Upper lobe of right lung (tissue), 1 donor: ENCODE data around the gene MYCBP2. TPM values are rescaled to one million over a fixed set of nuclear protein-coding genes. Genes with fewer than 3 reads are reported as not detected.
"Not testable (repeated sequence)": the region's sequence is repeated elsewhere in the genome, so short reads cannot be mapped to it uniquely, and the experiment has no call there.

Source experiments
- ATAC-seq: fragments of 200-7000 bp; cut with Tn5 transposase; one replicate; pipeline ENCODE4 v1.9.1; 2020; ENCODE audit warnings: mild to moderate bottlenecking, moderate library complexity
- DNase-seq: peaks from one replicate; pipeline ENCODE4 v3.0.0-alpha.2; 2020
- H3K27ac ChIP-seq: fragments of 200-600 bp; one replicate; pipeline ENCODE4 v1.8.0; 2022
- H3K27me3 ChIP-seq: fragments of 200-600 bp; one replicate; pipeline ENCODE4 v1.8.0; 2022; ENCODE audit warnings: mild to moderate bottlenecking
- H3K36me3 ChIP-seq: fragments of 200-600 bp; one replicate; pipeline ENCODE4 v1.8.0; 2022
- H3K4me1 ChIP-seq: fragments of 200-600 bp; one replicate; pipeline ENCODE4 v1.8.0; 2022
- H3K4me3 ChIP-seq: fragments of 200-600 bp; one replicate; pipeline ENCODE4 v1.8.0; 2022; ENCODE audit warnings: mild to moderate bottlenecking
- H3K9me3 ChIP-seq: fragments of 200-600 bp; one replicate; pipeline ENCODE4 v1.8.0; 2022
- intact Hi-C: fragments of 100-400 bp; cut with DNase I; formaldehyde crosslinking; loops from one replicate; pipeline ENCODE4 v1.11.0; 2022
- total RNA-seq: library from RNA; stranded (reverse); fragmentation: NEBNext Ultra II Directional; extraction: Animal tissue kit (Norgen Biotek cat#: 25700); gene quantifications from one replicate; pipeline ENCODE4 v1.2.1, GENCODE V29; 2021
- TF ChIP-seq, protein P1 (sequence below): fragments of 200-600 bp; IDR thresholded peaks from one replicate; pipeline ENCODE4 v1.8.0; 2022; ENCODE audit warnings: antibody characterized with exemption
- donor health status: DM: no; HTN: yes; CAD: no; lungs with severe emphysema.

The MYCBP2 gene
- total RNA-seq, 1 donor from 2014 or later, result 94.2 TPM

DNA sequence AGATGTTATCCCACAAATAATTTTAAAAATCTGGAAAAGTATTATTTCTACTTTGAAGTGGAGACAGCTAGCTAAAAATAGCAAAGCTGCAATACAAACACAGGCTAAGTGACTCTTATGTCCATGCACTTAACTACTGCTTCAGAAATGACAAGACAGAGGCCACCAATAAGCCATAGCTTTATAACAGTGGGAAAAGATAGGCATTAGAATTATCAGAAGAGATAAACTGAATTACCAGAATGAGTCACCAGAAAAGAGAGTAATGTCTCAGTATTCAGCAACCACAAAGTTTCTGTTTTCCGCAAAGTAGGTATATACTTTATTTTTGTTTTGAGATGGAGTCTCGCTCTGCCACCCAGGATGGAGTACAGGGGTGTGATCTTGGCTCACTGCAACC is 317.9 kb downstream of the MYCBP2 start:
- no peak overlapping the region for H3K27ac ChIP-seq
- ATAC-seq, result no peak
- peaks cover 95% of the 10 kb centered on the region for H3K36me3 ChIP-seq
- intact Hi-C loops, result no loop called here
- H3K4me1 ChIP-seq, result peaks cover 9% of the 10 kb centered on the region
- no peaks in the 10 kb centered on the region for H3K27me3 ChIP-seq
- no peaks in the 10 kb centered on the region for H3K9me3 ChIP-seq
- TF ChIP-seq, protein P1, sequence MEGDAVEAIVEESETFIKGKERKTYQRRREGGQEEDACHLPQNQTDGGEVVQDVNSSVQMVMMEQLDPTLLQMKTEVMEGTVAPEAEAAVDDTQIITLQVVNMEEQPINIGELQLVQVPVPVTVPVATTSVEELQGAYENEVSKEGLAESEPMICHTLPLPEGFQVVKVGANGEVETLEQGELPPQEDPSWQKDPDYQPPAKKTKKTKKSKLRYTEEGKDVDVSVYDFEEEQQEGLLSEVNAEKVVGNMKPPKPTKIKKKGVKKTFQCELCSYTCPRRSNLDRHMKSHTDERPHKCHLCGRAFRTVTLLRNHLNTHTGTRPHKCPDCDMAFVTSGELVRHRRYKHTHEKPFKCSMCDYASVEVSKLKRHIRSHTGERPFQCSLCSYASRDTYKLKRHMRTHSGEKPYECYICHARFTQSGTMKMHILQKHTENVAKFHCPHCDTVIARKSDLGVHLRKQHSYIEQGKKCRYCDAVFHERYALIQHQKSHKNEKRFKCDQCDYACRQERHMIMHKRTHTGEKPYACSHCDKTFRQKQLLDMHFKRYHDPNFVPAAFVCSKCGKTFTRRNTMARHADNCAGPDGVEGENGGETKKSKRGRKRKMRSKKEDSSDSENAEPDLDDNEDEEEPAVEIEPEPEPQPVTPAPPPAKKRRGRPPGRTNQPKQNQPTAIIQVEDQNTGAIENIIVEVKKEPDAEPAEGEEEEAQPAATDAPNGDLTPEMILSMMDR, result no peak
- no peak overlapping the region for H3K4me3 ChIP-seq
- no peak for DNase-seq

DNA sequence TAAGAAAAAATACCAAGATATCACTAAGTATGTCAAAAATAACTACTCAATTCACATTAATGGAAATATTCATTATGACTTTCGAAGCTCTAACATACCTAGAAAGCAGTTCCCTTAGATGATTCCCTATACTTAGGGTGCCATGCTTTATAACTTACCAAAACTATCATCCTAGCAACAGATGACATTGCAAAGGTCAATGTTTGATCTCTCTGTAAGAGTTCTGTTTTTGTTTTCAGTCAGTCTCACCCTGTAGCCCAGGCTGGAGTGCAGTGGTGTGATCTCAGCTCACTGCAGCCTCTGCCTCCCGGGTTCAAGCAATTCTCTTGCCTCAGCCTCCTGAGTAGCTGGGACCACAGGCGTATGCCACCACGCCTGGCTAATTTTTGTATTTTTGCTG is 318.6 kb downstream of the MYCBP2 start:
- DNase-seq, H3K27ac ChIP-seq, H3K9me3 ChIP-seq, H3K4me1 ChIP-seq, H3K27me3 ChIP-seq, intact Hi-C loops, H3K4me3 ChIP-seq: not testable (repeated sequence)
- H3K36me3 ChIP-seq, result peaks cover 95% of the 10 kb centered on the region
- peak; percentile 47 for ATAC-seq

DNA sequence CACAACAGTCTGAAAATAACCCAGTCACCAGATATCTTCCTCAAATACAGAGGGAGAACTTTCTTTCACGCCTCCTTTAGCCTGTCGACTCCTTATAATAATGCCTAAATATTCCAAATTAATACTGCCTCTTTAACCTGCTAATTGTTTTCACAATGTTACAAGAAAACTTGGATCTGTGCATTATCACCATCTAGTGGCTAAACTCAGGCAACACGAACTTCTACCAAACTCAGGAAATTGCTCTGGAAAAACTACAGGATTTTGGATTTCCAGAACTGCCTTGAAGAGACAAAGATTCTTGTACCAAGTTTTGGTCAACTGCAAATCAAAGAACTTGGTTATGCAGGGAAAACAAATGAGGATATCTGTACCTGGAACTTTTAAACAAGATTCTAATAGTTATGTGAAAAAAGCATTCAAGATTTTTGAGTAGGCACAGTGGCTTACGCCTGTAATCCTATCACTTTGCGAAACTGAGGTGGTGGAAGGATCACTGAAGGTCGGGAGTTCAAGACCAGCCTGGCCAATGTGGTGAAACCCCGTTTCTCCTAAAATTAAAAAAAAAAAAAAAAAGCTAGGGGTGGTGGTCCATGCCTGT is 324.2 kb downstream of the MYCBP2 start:
- Histone ChIP-seq H3K4me3 (no peak overlapping the region), H3K27me3 (no peaks in the 10 kb centered on the region), H3K27ac (no peak overlapping the region), H3K36me3 (peaks cover 85% of the 10 kb centered on the region), H3K4me1 (peaks cover 16% of the 10 kb centered on the region), H3K9me3 (no peaks in the 10 kb centered on the region)
- TF ChIP-seq, protein P1, result peak; percentile 59
- intact Hi-C loops, result no loop called here
- peak; percentile 51 for ATAC-seq
- DNase-seq, result no peak

DNA sequence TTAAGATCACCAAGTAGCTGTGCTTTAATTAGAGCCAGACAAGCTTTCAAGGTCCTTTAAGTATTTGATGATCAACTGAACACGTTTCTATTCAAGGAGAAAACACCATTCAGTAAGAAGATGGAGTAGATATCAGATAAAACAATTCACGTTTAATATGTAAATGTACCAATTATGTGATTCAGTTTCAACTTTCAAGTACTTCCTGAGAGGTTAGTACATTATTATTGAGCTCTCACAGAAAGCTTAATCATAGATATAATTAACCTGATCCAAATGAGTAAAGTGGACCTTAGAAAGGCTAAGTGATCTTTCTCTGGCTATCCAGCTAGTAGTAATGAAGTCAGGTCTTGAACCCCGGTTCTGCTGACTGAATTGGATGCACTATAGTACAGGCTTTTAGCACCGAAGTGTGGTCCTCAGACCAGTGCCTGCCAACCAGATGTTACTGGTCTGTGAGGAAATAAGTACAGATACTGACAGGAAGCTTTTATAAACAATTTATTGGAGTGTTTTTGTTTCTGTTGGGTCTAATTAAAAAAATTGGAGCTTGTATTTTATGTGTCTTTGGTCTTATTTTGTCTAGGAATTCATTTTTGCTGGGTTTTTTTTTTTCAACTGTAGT is 324.8 kb downstream of the MYCBP2 start:
- Histone ChIP-seq H3K4me3 (no peak overlapping the region), H3K36me3 (peaks cover 83% of the 10 kb centered on the region), H3K9me3 (no peaks in the 10 kb centered on the region), H3K27me3 (no peaks in the 10 kb centered on the region), H3K4me1 (peaks cover 16% of the 10 kb centered on the region), H3K27ac (no peak overlapping the region)
- intact Hi-C loops, result no loop called here
- no peak for ATAC-seq
- no peak for DNase-seq
- TF ChIP-seq, protein P1, result no peak

DNA sequence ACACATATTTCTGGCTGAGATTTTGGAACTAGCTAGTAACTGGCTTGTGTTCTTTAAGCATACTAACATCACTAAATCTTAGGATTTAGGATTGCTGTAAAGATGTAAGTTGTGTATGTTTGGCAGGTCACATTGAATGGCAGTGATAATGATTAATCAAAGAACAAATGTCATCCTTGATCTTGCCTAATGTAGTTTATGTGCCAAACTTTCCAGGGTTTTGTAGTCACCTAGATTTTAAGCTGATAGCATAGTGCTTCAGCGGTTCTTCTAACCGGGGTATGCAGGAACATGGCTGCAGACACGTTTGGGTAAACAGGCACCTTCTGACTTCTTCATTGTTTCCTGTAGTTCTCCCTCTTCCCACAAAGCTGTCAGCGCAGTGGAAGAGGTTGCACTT is 325.4 kb downstream of the MYCBP2 start:
- intact Hi-C loops, result no loop called here
- Histone ChIP-seq H3K4me1 (peaks cover 16% of the 10 kb centered on the region), H3K27ac (peak overlapping the region; percentile 3), H3K36me3 (peaks cover 83% of the 10 kb centered on the region), H3K27me3 (no peaks in the 10 kb centered on the region), H3K4me3 (no peak overlapping the region), H3K9me3 (no peaks in the 10 kb centered on the region)
- TF ChIP-seq, protein P1, result no peak
- DNase-seq (no peak), ATAC-seq (no peak)

DNA sequence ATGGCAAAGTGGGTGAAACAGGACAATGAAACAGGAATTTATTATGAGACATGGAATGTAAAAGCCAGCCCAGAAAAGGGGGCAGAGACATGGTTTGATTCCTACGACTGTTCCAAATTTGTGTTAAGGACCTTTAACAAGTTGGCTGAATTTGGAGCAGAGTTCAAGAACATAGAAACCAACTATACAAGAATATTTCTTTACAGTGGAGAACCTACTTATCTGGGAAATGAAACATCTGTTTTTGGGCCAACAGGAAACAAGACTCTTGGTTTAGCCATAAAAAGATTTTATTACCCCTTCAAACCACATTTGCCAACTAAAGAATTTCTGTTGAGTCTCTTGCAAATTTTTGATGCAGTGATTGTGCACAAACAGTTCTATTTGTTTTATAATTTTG is 326.4 kb downstream of the MYCBP2 start:
- Histone ChIP-seq H3K27ac (no peak overlapping the region), H3K4me1 (peaks cover 16% of the 10 kb centered on the region), H3K4me3 (no peak overlapping the region), H3K36me3 (peaks cover 83% of the 10 kb centered on the region), H3K27me3 (no peaks in the 10 kb centered on the region), H3K9me3 (no peaks in the 10 kb centered on the region)
- DNase-seq, result no peak
- intact Hi-C loops, result no loop called here
- no peak for ATAC-seq
- TF ChIP-seq, protein P1, result no peak

Other genes with a start within 250 kb of the MYCBP2 start
- 109 TPM for gene SCEL, start 208.6 kb upstream of the MYCBP2 start, total RNA-seq